Measurements from ENCODE around the gene RBM25.

- TF ChIP-seq CTCF (IDR thresholded peaks at IDR 0.05) (no peak), POLR2A (IDR thresholded peaks at IDR 0.05) (no peak)
These were observed 109.4 kb downstream of the RBM25 start for GRCh38 chr14:73167727-73168126.

Measured in body of pancreas (tissue), 4 donors.